Right lobe of liver (tissue), 4 donors: ENCODE data around the gene SSBP2.

ENCODE experiments used
- CTCF ChIP-seq, 4 donors: fragments of 200-600 bp in 3 of 4; fragments of 450-650 bp in 1 of 4; IDR thresholded peaks; one replicate each; pipeline versions ENCODE4 v1.5.1 to v1.8.0; 2016 to 2022; ENCODE audit warnings: antibody characterized with exemption in 4 of 4, mild to moderate bottlenecking in 2 of 4
- POLR2A ChIP-seq: fragments of 450-650 bp; IDR thresholded peaks from one replicate; pipeline ENCODE4 v1.6.1; 2017; ENCODE audit warnings: antibody characterized with exemption, mild to moderate bottlenecking
- donor health status: DM: no; HTN: no; CAD: no.
- donor health status: DM: no; HTN: no; CAD: no.
- donor health status: DM: no; HTN: yes; CAD: no.

GRCh38 chr5:81605299-81605698 lies 145.6 kb downstream of the SSBP2 start:
- TF ChIP-seq CTCF (IDR thresholded peaks at IDR 0.05) (no peak), POLR2A (no peak)
